MM.1S (cell line): Measurements from ENCODE around the gene LIPN.

Experiments
- DNase-seq: peaks from one replicate; pipeline ENCODE4 v3.0.0-alpha.2; 2015
- H2AFZ ChIP-seq: fragments of 300-600 bp; sonication (generic); 2 replicates; pipeline ENCODE4 v1.6.0; 2016; ENCODE audit warnings: antibody characterized with exemption, low read length
- H3F3A ChIP-seq: fragments of 300-600 bp; sonication (generic); 2 replicates; pipeline ENCODE4 v1.6.1; 2016; ENCODE audit warnings: mild to moderate bottlenecking, antibody characterized with exemption, low read length, moderate library complexity, mixed read lengths; ENCODE audit not compliant: insufficient read depth
- H3K27ac ChIP-seq: fragments of 300-600 bp; sonication (generic); 2 replicates; pipeline ENCODE4 v1.5.1; 2016; ENCODE audit warnings: mild to moderate bottlenecking, low read length
- H3K27me3 ChIP-seq: fragments of 300-600 bp; sonication (generic); replicated peaks from 2 replicates; pipeline ENCODE4 v1.6.0; 2016; ENCODE audit warnings: low read length; ENCODE audit not compliant: insufficient read depth
- H3K36me3 ChIP-seq: fragments of 300-600 bp; sonication (generic); replicated peaks from 2 replicates; pipeline ENCODE4 v1.6.1; 2016; ENCODE audit warnings: mild to moderate bottlenecking, low read length, mixed read lengths; ENCODE audit not compliant: insufficient read depth
- H3K4me1 ChIP-seq: fragments of 300-600 bp; sonication (generic); 2 replicates; pipeline ENCODE4 v1.6.1; 2016; ENCODE audit warnings: low read length, mixed read lengths
- H3K4me2 ChIP-seq: fragments of 300-600 bp; sonication (generic); 2 replicates; pipeline ENCODE4 v1.6.0; 2016; ENCODE audit warnings: low read depth, low read length
- H3K4me3 ChIP-seq: fragments of 300-600 bp; sonication (generic); 2 replicates; pipeline ENCODE4 v1.5.1; 2016; ENCODE audit warnings: low read length, mixed read lengths
- H3K79me2 ChIP-seq: fragments of 300-600 bp; sonication (generic); 2 replicates; pipeline ENCODE4 v1.6.1; 2016; ENCODE audit warnings: mixed run types, low read length, mixed read lengths
- H3K9ac ChIP-seq: fragments of 300-600 bp; sonication (generic); 2 replicates; pipeline ENCODE4 v1.6.1; 2016; ENCODE audit warnings: low read length, mixed read lengths
- H3K9me2 ChIP-seq: fragments of 300-600 bp; sonication (generic); replicated peaks from 2 replicates; pipeline ENCODE4 v1.6.1; 2016; ENCODE audit warnings: mild to moderate bottlenecking, low read length, mixed read lengths; ENCODE audit not compliant: insufficient read depth
- H3K9me3 ChIP-seq: fragments of 300-600 bp; sonication (generic); replicated peaks from 2 replicates; pipeline ENCODE4 v1.6.1; 2016; ENCODE audit warnings: mild to moderate bottlenecking, low read length, mixed read lengths; ENCODE audit not compliant: insufficient read depth
- H4K20me1 ChIP-seq: fragments of 300-600 bp; sonication (generic); 2 replicates; pipeline ENCODE4 v1.6.1; 2016; ENCODE audit warnings: mild to moderate bottlenecking, low read length, moderate library complexity, mixed read lengths; ENCODE audit not compliant: insufficient read depth
- EZH2 ChIP-seq: fragments of 300-600 bp; sonication (generic); optimal IDR thresholded peaks from 2 replicates; pipeline ENCODE3; 2017; ENCODE audit warnings: low read depth, mild to moderate bottlenecking, antibody characterized with exemption, low read length, mixed read lengths
- EZH2phosphoT487 ChIP-seq: fragments of 300-600 bp; sonication (generic); IDR thresholded peaks from 2 replicates; pipeline ENCODE4 v1.6.1; 2018; ENCODE audit warnings: antibody characterized with exemption, low read length
- TF ChIP-seq, protein P1 (sequence below): fragments of 300-600 bp; sonication (generic); IDR thresholded peaks from 2 replicates; pipeline ENCODE4 v1.5.1; 2016; ENCODE audit warnings: antibody characterized with exemption, low read length, mixed read lengths

LIPN gene, protein sequence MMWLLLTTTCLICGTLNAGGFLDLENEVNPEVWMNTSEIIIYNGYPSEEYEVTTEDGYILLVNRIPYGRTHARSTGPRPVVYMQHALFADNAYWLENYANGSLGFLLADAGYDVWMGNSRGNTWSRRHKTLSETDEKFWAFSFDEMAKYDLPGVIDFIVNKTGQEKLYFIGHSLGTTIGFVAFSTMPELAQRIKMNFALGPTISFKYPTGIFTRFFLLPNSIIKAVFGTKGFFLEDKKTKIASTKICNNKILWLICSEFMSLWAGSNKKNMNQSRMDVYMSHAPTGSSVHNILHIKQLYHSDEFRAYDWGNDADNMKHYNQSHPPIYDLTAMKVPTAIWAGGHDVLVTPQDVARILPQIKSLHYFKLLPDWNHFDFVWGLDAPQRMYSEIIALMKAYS

DNA sequence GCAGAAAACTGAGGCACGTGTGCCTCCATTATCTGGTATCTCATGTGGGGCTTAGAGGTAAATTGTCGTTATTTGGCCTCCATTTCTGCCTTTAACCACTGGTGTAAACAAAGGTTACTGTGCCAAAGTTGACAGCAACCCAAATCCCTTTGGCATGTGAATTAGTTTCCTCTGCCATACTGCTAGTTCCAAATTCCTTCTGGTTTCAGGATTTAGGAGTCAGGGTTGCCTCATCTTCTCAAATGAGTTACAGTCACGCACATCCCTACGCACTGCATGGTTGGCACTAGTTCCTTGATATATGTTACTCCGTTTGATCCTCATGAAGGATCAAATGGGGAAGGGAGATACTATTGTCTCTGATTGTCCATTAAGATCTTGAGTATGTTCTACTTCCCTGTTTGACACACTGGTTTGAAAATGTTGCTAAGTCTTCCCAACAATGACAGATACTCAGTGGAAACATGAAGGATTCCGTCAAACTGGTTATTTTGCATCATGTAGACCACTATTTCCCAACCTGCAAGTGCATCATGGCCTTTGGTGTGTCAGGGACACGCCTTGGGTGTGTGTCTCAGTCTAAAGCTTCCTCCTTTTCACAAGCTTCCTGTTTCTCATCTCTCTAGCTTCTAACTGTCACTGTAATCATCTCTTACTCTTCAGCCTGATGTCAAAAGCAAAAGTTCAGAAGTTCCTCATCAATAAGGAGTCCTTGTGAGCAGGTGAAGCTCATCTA lies at the start of gene LIPN:
Gene LIPN, plus strand, starts transcription at position 655 of the 736 bp plus-strand sequence. CDS start 1,386 bp downstream, outside the sequence.
- Histone ChIP-seq H3K36me3 (no peaks in the 10 kb centered on the region), H3K4me2 (no peak within 1 kb of the TSS), H3K9ac (no peak within 1 kb of the TSS), H3K4me1 (no peaks in the 10 kb centered on the region), H3K4me3 (no peak within 1 kb of the TSS), H3K27me3 (no peaks in the 10 kb centered on the region), H2AFZ (no peak within 1 kb of the TSS), H3K79me2 (no peaks in the 10 kb centered on the region), H3K27ac (no peak within 1 kb of the TSS), H4K20me1 (no peaks in the 10 kb centered on the region), H3K9me3 (no peaks in the 10 kb centered on the region), H3F3A (no peaks in the 10 kb centered on the region), H3K9me2 (no peaks in the 10 kb centered on the region)
- DNase-seq: no peak
- TF ChIP-seq EZH2phosphoT487: no peak
- TF ChIP-seq, protein P1, sequence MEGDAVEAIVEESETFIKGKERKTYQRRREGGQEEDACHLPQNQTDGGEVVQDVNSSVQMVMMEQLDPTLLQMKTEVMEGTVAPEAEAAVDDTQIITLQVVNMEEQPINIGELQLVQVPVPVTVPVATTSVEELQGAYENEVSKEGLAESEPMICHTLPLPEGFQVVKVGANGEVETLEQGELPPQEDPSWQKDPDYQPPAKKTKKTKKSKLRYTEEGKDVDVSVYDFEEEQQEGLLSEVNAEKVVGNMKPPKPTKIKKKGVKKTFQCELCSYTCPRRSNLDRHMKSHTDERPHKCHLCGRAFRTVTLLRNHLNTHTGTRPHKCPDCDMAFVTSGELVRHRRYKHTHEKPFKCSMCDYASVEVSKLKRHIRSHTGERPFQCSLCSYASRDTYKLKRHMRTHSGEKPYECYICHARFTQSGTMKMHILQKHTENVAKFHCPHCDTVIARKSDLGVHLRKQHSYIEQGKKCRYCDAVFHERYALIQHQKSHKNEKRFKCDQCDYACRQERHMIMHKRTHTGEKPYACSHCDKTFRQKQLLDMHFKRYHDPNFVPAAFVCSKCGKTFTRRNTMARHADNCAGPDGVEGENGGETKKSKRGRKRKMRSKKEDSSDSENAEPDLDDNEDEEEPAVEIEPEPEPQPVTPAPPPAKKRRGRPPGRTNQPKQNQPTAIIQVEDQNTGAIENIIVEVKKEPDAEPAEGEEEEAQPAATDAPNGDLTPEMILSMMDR: no peak
- no peak for TF ChIP-seq EZH2

DNA sequence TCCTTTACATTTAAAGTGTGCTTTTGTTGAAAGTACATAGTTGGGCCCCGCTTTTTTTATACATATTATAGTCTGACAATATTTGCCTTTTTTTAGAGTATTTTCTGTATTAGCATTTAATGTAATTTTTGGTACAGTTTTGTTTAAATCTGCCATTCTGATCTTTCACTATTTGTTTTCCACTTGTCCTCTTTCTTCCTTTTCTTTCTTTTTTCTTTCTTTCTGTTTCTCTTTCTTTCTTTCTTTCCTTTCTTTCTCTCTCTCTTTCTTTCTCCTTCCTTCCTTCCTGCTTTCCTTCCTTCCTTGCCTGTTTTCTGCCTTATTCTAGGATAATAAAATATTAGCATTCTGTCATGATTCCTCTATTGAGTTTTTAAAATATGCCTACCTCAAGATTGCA lies 44.3 kb upstream of the LIPN start:
- Histone ChIP-seq H3K27me3 (no peaks in the 10 kb centered on the region), H3K9ac (no peak overlapping the region), H3K4me1 (no peaks in the 10 kb centered on the region), H3K27ac (no peak overlapping the region), H3K9me2 (no peaks in the 10 kb centered on the region), H3K9me3 (no peaks in the 10 kb centered on the region), H4K20me1 (no peaks in the 10 kb centered on the region), H3K4me3 (no peak overlapping the region), H3K4me2 (no peak overlapping the region), H3F3A (no peaks in the 10 kb centered on the region), H2AFZ (no peak overlapping the region), H3K36me3 (no peaks in the 10 kb centered on the region), H3K79me2 (no peaks in the 10 kb centered on the region)
- no peak for DNase-seq
- TF ChIP-seq EZH2phosphoT487 (no peak), EZH2 (no peak)
- TF ChIP-seq, protein P1: no peak

DNA sequence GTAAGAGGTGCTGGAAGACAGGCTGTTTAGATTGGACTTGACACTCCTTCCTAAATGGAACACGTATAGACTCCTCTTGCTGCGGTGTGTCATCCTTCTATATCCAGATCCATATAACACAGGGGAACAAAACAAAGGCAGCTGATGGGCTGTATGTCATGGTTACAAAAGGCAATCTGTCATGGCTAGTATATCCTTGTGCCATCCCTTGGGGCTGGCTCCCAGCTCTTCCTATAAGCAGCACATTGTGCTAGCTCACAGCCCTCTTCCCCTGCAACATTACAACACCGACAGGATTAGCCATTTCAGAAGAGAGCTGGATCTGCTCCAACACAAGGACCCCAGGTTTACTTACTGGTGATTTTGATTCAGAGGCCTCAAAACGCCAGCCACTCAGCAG lies 38.4 kb upstream of the LIPN start:
- Histone ChIP-seq H3K79me2 (no peaks in the 10 kb centered on the region), H3K9ac (no peak overlapping the region), H3K4me3 (no peak overlapping the region), H3K9me2 (no peaks in the 10 kb centered on the region), H3K27ac (no peak overlapping the region), H3K36me3 (no peaks in the 10 kb centered on the region), H3K27me3 (no peaks in the 10 kb centered on the region), H4K20me1 (no peaks in the 10 kb centered on the region), H3K4me1 (peaks cover 5% of the 10 kb centered on the region; the same call in 1 of the 2 replicates), H3K4me2 (no peak overlapping the region), H3F3A (no peaks in the 10 kb centered on the region), H2AFZ (no peak overlapping the region), H3K9me3 (no peaks in the 10 kb centered on the region)
- no peak for DNase-seq
- TF ChIP-seq, protein P1: no peak
- TF ChIP-seq EZH2 (no peak), EZH2phosphoT487 (no peak)
